HG02588 (cell line): ENCODE measurements around the gene RABL3.
"Not testable (repeated sequence)": the region's sequence is repeated elsewhere in the genome, so short reads cannot be mapped to it uniquely, and the experiment has no call there.

Source experiments
- ATAC-seq: cut with Tn5 transposase; IDR thresholded peaks from one replicate; pipeline ENCODE4 v1.9.1; 2021; ENCODE audit warnings: mild to moderate bottlenecking, moderate library complexity; ENCODE audit not compliant: unreplicated experiment

The RABL3 gene, protein sequence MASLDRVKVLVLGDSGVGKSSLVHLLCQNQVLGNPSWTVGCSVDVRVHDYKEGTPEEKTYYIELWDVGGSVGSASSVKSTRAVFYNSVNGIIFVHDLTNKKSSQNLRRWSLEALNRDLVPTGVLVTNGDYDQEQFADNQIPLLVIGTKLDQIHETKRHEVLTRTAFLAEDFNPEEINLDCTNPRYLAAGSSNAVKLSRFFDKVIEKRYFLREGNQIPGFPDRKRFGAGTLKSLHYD

DNA sequence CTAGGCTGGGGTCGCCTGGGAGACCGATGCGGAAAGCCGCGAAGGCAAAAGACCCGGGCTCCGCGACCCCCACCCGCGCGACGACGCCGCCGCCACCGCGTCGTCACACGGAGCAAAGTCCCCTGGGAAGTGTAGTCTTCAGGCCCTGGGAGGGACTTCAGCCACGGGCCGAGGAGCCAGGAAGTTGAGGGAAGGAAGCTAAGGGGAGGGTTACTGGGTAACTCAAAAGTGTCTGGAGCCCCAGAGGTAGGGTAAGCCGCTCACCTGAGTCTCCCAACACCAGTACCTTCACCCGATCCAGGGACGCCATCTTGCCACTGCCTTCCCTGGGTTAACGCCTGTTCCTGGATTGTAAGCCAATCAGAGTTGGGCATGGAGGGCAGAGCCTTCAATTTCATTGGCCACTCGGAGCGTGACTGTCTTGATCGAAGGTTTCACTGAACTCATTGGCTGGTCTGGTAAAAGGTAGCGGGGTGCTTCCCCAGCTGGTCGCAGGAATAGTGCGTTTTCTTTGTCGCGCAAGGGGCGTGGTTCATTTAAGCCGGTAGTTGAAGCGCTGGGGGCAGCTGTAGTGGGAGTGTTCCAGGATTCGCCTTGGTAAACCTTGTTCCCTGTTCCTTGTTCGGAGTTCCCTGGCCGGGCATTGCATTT is at the start of gene RABL3, which contains the start of gene GTF2E1:
Gene RABL3, minus strand, starts transcription at position 319 of the 651 bp plus-strand sequence. Its CDS starts 9 bp downstream, at position 310.
Gene GTF2E1, plus strand, starts transcription at position 547 of the 651 bp plus-strand sequence. CDS start 7,809 bp downstream, outside the sequence.
- peak; percentile 99 for ATAC-seq

DNA sequence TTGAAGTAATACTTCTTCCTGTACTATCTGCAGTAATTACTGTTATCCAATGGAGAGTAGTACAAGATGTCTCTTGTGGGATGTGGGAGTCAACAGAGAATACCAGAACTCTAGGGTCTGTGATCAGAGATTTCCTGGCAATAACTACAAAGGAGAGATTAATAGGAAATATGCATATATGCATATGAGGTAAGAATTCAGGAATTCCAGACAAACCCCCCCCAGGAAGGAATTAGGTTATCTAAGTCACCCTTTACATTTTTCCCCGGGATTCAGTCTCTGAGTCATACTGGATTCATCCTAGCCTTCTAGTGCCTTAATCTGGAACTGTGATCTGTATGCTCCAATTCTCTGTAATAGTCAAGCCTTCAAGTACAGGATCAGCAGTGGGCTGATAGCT is 49.6 kb upstream of the RABL3 start:
- no peak for ATAC-seq

DNA sequence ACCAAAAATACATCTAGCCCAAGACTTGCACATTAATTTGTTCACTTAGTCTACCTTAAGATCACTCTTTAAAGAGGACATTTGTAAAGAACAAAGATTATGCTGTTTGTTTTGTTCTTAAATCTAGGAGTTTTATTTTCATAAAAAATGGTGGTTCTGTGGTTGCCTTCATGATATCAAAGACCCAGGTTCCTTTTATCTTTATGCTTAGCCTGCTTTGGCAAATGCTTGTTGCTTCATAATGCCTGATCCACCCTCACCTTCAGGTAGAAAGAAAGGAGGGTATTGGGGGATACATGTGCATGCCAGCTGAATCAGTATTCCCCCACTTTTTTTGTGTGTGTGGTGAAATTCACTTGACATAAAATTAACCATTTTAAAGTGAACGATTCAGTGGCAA is 48.7 kb upstream of the RABL3 start:
- ATAC-seq, result no peak

DNA sequence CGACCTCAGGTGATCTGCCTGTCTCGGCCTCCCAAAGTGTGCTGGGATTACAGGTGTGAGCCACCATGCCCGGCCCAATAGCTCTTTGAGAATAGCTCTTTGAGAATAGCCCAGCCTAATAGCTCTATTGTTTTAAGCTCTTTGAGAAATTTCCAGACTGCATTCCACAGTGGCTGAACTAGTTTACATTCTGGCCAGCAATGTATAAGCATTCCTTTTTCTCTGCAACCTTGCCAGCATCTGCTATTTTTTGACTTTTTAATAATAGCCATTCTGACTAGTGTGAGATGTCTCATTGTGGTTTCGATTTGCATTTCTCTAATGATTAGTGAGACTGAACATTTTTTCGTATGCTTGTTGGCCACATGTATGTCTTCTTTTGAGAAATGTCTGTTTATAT is 43.5 kb upstream of the RABL3 start:
- peak; percentile 60 for ATAC-seq

DNA sequence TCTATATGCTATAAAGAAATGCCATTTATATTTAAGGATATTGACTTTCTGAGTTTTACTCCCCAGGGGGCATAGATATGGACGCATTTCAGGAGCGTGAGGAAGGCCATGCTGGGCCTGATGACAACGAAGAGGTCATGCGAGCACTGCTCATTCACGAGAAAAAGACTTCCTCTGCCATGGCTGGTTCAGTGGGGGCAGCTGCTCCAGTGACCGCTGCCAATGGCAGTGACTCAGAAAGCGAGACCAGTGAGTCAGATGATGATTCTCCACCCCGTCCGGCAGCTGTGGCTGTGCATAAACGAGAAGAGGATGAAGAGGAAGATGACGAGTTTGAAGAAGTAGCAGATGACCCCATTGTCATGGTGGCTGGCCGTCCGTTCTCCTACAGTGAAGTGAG is 38.7 kb upstream of the RABL3 start:
- ATAC-seq, result peak; percentile 95

DNA sequence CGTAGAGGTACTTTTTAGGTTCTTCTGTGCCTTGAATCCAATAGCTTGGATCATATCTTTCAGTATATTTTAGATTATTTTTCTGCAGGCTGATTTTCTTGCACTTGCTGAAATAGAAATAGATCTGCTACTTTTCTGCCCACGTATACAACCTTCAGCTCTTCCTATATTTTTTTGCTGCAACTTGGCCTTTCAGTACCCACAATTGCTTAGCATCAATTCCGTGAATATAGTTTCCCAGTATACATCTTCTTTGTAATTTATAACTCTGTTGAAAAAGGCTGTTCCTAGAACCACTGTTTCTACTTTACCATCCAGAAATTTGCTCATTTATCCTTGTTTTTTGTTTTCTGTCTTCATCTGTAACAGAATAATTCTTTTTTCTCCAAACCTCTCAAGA is 36.5 kb upstream of the RABL3 start:
- ATAC-seq, result no peak

DNA sequence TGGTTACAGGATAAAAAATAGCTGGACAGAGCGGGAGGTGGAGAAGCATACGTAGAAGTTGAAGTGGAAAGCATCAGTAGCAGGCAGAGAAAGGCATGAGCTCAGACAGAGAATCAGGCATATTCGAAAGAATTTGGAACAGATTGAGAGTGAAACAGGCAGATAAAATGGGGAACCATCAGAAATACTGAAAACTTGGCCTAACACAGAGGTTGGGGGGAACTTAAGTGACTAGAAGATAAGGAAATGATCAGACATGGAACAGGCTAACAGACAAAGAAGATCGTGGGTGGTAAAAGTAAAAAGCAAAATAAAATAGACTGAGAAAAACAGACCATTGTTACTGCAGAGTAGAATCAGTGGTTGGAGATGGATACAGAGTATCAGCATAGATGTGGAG is 33.1 kb upstream of the RABL3 start:
- no peak for ATAC-seq

DNA sequence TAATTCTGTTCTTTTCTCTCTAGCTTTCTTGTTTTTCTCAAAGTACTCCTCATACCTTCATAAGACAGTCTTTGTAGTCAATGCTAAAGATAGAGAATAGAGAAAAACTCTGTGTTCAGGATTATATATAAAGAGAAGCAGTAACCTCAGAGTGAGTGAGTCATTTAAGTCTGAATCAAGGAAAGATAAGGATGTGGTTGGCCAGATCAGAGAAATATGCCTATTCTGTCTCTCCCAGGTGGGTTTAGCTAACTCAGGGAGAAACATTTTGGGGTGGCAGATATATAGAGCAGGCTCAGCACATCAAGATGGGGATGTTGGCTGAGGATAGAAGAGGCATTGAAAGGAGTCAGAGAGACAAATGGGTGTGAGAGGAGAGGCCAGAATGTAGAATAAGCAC is 31.6 kb upstream of the RABL3 start:
- ATAC-seq, result no peak

DNA sequence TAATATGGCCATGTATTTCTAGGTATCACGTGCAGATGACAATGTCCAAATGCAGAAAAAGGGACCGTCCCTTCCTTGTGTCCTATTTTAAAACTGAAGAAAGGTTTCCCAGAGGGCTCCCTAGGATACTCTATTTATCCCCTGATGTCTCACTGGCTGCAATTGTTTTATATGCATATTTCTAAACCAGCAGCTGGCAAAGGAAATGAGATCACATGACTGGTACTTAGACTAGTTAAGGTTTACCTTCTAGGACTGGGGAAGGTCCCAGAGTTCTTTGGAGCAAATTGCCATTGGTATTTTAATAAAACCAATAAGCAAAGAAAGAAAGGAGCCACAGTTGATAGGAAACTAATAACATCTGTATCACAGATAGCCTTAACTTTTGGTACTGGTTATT is 29.8 kb upstream of the RABL3 start:
- ATAC-seq, result no peak

DNA sequence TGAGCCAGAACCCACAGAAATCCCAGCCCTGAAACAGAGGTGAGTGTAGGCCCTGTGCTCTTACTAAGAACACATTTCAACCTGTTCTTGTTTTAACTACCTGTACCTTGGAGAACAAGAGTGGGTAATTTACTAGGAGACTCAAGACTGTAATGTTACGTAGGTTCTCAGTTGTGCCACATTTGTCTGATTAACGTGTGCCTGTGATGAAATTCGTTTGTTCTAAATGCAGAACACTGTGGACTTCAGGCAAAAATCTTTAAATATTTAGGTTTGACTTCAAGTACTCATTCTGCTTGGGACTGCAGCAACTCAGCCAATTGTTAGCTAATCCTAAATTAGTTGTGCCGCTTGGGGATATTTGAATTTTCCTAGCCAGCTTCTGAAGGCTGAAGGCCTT is 28.6 kb upstream of the RABL3 start:
- no peak for ATAC-seq

DNA sequence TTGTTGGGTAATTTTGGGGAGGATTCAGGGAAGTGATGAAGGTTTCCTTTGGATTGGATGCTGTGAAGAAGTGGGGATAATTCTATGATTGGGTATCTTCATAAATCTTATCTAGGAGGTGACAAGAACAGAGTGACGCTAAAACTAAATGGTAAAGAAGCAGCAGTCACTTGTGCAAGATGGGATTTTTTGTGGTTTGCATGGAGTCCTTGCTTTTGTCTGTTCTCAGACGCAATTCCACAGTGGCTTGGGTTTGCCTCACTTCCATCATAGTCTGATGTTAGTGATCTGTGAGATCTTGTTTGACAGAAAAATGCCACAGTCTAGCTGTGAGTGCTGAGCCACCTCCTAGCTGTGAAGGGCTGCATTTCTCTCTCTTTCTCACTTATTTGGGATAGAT is 27.1 kb upstream of the RABL3 start:
- no peak for ATAC-seq

DNA sequence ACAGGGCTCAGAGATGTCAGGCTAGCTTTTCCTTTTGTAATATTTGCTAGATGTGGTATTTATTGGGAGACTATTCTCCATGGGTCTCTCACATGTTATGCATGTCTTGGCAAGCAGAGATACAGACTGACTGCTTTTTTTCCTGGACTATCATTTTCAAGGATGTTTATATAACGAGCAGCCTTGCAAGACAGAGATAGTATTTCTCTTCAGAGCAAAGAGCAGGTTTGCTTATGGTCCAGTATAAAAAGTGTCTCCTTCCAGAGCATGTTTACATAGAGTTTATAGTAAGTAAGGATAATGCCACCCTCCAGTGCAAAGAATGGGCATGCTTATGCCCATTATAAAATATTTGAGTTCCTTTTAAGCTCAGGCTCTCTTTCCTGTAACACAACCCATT is 24.8 kb upstream of the RABL3 start:
- ATAC-seq, result no peak

DNA sequence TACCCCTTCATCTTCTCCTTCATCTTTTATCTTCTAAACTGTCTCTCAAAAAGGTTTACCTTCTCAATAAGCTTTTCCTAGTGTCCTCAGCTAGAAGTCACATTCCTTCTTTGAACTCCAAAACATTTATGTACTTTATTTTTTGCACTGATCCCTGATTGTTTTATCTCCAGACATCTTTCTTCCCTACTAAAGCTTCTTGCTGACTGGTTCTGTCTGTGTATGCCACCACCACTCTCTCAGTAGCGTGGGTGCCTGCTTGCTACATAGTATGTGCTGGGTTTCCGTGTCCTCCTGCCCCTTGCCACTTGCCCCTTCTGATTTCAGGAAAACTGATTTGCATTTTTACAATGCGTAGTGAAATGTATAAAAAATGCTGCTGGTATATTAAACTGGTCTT is 24.3 kb upstream of the RABL3 start:
- no peak for ATAC-seq

DNA sequence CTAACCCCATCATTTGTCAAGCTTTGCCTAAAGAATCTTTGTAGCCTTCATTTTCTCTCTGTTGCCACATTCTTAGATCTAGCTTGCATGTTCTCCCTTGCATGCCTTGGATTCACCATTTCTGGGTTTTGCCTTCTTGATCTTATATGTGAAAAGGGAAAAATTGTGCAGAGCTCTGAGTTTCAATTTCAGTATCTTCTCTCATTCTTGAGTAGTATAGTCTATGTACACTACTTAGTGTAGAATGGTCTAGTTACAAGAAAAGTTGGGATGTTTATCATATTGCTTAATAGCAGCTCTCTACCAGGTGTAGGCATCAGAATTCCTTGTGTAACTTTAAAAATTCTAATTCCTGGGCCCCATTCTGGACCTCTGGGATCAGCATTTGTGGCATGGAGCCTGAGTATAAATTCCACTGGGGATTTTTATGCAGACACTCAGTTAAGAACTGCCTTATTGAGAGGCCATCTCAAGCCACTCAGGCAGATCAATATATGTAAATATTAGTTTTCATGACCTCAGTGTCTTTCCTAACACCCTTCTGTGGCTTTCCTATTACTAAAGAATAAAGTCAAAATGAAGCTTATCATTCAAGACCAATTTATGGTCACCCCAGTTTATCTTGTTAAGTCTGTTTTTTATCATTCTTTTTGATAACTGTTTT is 23.6 kb upstream of the RABL3 start:
- ATAC-seq, result peak; percentile 56

DNA sequence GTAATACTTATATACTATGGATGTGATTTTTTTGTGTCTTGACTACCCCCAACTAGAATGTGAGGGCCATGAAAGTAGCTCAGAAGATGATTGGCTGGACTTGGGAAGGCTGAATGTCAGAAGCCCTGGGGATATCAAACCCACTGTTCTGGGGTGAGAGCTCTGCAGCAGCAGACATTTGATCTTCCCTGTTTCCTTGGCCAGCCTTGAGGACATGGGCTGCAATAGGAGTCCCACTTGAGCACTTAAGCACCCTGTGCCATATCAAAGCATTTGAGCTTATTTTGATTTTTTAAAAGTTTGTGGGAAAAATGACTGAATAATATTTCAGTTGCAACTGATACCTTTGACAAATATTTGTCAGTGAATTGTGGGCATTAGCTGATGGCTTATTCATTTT is 21.9 kb upstream of the RABL3 start:
- ATAC-seq, result peak; percentile 19

DNA sequence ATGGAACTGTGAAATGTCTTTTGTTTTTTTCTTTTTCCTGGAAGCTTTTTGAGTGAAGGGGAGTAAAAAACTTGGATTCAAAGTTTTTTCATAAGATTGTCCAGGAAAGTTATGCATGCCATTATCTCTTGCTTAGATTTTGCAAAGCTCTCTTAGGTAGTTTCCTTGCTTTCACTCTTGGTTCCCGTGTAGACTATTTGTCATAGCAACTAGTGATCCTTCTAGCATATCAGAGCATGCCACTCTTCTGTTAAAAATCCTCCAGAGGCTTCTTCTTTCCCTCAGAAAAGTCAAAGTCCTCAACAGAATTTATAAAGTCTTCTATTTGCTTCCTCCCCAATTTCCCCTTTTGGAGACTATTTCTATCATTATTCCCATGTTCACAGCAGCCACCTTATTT is 21.3 kb upstream of the RABL3 start:
- peak; percentile 89 for ATAC-seq

DNA sequence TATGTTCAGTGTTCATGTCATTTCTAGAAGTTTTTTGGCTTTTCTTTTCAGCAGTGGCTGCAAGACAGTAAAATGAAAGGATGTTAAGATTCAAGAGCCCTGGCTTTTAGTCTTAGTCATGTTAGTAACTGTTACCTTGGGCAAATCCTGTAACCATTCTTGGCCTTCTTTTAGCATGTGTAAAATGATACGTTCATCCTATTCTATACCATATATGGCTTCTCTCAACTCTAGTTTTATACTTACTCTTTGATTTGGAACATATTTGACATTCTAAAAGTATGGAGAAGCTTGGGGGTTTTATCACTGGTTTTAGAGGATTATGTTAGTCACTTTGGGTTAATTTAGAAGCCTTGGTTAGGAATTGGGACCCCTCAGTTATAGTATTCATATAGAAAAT is 20.3 kb upstream of the RABL3 start:
- no peak for ATAC-seq

DNA sequence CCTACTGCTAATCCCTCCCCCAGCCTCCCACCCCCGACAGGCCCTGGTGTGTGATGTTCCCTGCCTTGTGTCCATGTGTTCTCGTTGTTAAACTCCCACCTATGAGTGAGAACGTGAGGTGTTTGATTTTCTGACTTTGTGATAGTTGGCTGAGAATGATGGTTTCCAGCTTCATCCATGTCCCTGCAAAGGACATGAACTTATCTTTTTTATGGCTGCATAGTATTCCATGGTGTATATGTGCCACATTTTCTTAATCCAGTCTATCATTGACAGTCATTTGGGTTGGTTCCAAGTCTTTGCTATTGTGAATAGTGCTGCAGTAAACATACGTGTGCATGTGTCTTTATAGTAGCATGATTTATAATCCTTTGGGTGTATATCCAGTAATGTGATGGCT is 16.2 kb upstream of the RABL3 start:
- not testable (repeated sequence) for ATAC-seq

DNA sequence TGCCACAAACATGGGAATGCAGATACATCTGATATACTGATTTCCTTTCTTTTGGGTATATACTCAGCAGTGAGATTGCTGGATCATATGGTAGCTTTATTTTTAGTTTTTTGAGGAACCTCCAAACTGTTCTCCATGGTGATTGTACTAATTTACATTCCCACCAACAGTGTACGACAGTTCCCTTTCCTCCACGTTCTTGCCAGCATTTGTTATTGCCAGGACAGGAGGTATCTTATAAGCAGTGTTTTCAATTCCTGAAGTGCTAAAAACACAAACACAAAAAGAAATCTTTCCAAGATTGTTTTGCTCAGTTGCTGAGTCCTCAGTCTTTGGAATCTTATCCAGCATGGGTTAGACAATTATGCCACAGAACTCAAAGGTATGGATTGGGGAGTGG is 13.7 kb upstream of the RABL3 start:
- no peak for ATAC-seq

DNA sequence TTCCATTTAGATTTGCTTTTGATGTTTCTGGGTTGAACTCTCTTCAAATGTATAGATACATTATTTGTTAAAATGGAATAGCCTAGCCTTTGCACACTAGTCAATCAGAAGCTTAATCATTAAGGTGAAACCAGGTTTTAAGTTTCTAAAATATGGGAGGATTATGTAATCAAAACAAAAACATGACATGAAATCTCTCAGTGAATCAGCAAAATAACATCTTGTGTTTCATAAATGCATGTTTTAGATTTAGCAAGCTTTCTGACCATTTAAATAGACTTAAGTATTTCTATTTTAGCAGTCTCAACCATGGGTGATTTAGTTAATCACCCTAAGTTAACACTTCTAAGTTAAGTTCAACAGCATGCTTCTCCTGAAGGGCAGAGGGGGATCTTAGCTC is 11.5 kb upstream of the RABL3 start:
- ATAC-seq, result no peak

DNA sequence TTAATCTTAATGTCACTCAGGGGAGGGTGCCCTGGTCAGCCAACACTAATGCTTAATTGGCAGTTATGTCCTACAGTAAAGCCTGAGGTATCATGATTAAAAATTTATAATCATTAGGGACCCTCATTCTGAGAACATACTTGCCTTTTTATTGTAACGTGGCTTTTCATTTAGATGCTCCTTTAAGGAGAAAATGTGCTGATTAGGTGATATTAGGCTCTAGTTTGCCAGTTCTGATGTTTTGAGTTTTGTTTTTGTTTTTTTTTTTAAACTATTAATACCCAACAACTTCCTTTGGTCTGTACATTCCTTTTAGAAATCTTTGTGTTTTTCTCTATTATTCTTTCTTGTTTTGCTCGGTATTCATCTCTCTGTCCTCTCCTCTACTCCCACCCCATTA is 10.5 kb upstream of the RABL3 start:
- ATAC-seq, result no peak

DNA sequence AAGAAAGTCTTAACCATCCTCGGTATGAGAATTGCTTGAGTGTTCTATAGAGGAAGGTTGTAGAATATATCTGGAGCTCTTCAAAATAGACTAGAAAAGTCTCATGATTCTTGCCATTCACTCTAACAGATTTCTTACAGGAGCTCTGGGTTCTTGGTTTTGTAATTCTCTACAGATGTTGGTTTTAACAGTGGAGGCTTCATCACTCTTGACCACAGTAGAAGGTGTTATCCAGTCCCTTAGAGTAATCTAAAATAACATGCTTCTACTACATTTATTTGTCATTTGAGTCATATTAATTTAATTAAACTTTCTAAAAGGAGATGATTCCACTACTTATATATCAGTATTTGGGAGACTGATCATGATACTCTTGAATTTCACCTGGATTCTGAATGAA is 9.9 kb upstream of the RABL3 start:
- ATAC-seq, result no peak
